ENCODE results near the gene SPSB2.
A peak's percentile ranks its signal among the peaks of the same experiment; 100 is the strongest.
"Not testable (repeated sequence)": the region's sequence is repeated elsewhere in the genome, so short reads cannot be mapped to it uniquely, and the experiment has no call there.

Gene SPSB2

GRCh38 chr12:6874015-6874368 is 889 bp upstream of the SPSB2 start:
- not testable (repeated sequence) for H2BK120ac ChIP-seq (ENCODE audit: low read depth, low read length); H2BK5ac ChIP-seq (ENCODE audit: low read length); H3K27me3 ChIP-seq (ENCODE audit: insufficient read depth, low read length, poor library complexity); H3K4ac ChIP-seq (ENCODE audit: low read depth, low read length); DNase-seq; H2BK15ac ChIP-seq (replicated peaks; ENCODE audit: low read depth); H2AK5ac ChIP-seq (ENCODE audit: low read length); H3K4me1 ChIP-seq (ENCODE audit: control insufficient read depth, low read depth, low read length); H4K8ac ChIP-seq (ENCODE audit: low read depth, low read length); H3K79me2 ChIP-seq (ENCODE audit: control insufficient read depth, insufficient read depth, low read length); H3K36me3 ChIP-seq (ENCODE audit: control insufficient read depth, insufficient read depth, low read length); H4K5ac ChIP-seq (ENCODE audit: low read length)
- peak overlapping the region; percentile 42 for H3K27ac ChIP-seq (ENCODE audit: low read depth, low read length)
- H3K56ac ChIP-seq (ENCODE audit: low read length), result peak overlapping the region; percentile 95
- peak overlapping the region; percentile 73 for H3K4me3 ChIP-seq (ENCODE audit: low read length)
- no CpG with 5 or more reads among the region's 9 CpGs for WGBS (ENCODE audit: extremely low coverage, insufficient coverage, low lambda C conversion rate)
- H3K18ac ChIP-seq (ENCODE audit: low read length), result peak overlapping the region; percentile 24
- H3K23ac ChIP-seq (ENCODE audit: low read length), result peak overlapping the region; percentile 2
- H3K79me1 ChIP-seq (ENCODE audit: low read length), result peaks cover 12% of the 10 kb centered on the region
- H3K9ac ChIP-seq (ENCODE audit: low read length), result peak overlapping the region; percentile 76
- peak overlapping the region; percentile 87 for H3K4me2 ChIP-seq (ENCODE audit: low read length)

- Histone ChIP-seq H4K5ac (ENCODE audit: low read length) (no peak overlapping the region), H2BK15ac (replicated peaks; ENCODE audit: low read depth) (no peak overlapping the region), H4K8ac (ENCODE audit: low read depth, low read length) (no peak overlapping the region), H2BK5ac (ENCODE audit: low read length) (peak overlapping the region; percentile 69), H3K4me3 (ENCODE audit: low read length) (peak overlapping the region; percentile 82), H3K4ac (ENCODE audit: low read depth, low read length) (peak overlapping the region; percentile 75), H3K23ac (ENCODE audit: low read length) (peak overlapping the region; percentile 69), H3K4me2 (ENCODE audit: low read length) (peak overlapping the region; percentile 81), H3K56ac (ENCODE audit: low read length) (peak overlapping the region; percentile 94), H2BK120ac (ENCODE audit: low read depth, low read length) (no peak overlapping the region), H3K36me3 (ENCODE audit: control insufficient read depth, insufficient read depth, low read length) (peaks cover 6% of the 10 kb centered on the region), H3K18ac (ENCODE audit: low read length) (peak overlapping the region; percentile 70), H2AK5ac (ENCODE audit: low read length) (no peak overlapping the region), H3K79me2 (ENCODE audit: control insufficient read depth, insufficient read depth, low read length) (peaks cover 19% of the 10 kb centered on the region), H3K27ac (ENCODE audit: low read depth, low read length) (peak overlapping the region; percentile 66), H3K9ac (ENCODE audit: low read length) (peak overlapping the region; percentile 98), H3K27me3 (ENCODE audit: insufficient read depth, low read length, poor library complexity) (no peaks in the 10 kb centered on the region), H3K79me1 (ENCODE audit: low read length) (peaks cover 16% of the 10 kb centered on the region), H3K4me1 (ENCODE audit: control insufficient read depth, low read depth, low read length) (peaks cover 1% of the 10 kb centered on the region)
- WGBS (ENCODE audit: extremely low coverage, insufficient coverage, low lambda C conversion rate), result no CpG with 5 or more reads among the region's 40 CpGs
- DNase-seq, result peak; percentile 86
Observed at GRCh38 chr12:6872073-6873048, 742 bp downstream of the SPSB2 start.

DNA sequence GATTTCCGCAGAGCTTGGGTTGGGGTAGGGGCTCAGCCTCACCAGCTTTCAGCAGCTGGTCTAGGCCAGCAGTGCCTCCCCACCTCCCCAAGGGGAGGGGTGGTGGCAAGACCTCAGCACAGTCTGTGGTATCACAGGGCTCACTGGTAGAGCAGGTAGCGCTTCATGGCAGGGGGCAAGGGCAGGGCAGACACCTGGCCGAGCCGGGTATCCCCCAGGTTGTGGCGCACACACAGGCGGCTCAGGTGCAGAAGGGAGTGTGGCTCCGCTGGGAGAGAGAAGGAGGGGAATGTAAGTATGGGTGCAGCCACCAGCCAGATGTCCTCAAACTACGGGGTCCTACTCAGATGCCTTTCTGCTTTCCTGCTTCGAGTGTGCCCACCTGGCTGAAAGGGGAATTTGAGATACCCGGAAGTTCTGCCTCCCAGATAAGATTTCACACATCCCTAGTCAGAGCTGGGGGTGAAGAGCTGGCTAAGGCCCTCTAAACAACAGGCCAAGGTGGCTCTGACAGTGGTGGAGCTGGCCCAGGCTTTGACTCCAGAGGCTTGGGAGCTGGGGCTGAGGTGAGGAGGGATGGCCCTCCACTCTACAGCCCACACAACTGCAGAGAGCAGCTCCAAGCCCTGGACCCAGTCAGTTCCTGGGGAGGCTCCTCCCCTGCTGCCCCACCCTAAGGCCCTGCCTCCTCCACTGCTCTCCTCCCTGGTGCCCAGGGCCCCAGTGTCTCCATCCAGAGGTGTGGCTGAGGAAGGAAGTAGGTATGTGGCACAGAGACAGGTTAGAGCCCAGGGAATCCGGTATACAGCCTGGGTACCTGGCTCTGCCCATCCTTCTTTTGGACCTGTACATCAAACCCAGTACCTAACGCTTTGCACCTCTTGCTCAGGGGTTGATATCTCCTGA is 1.8 kb downstream of the SPSB2 start:
- peaks cover 5% of the 10 kb centered on the region for H3K4me1 ChIP-seq (ENCODE audit: control insufficient read depth, low read depth, low read length)
- H2BK5ac ChIP-seq (ENCODE audit: low read length), result peak overlapping the region; percentile 43
- no peak overlapping the region for H3K18ac ChIP-seq (ENCODE audit: low read length)
- no peak overlapping the region for H3K27ac ChIP-seq (ENCODE audit: low read depth, low read length)
- peak overlapping the region; percentile 98 for H3K9ac ChIP-seq (ENCODE audit: low read length)
- H4K5ac ChIP-seq (ENCODE audit: low read length), result no peak overlapping the region
- peaks cover 19% of the 10 kb centered on the region for H3K79me2 ChIP-seq (ENCODE audit: control insufficient read depth, insufficient read depth, low read length)
- H3K56ac ChIP-seq (ENCODE audit: low read length), result peak overlapping the region; percentile 94
- H3K36me3 ChIP-seq (ENCODE audit: control insufficient read depth, insufficient read depth, low read length), result peaks cover 6% of the 10 kb centered on the region
- H3K27me3 ChIP-seq (ENCODE audit: insufficient read depth, low read length, poor library complexity), result no peaks in the 10 kb centered on the region
- H3K4me2 ChIP-seq (ENCODE audit: low read length), result peak overlapping the region; percentile 55
- H3K4ac ChIP-seq (ENCODE audit: low read depth, low read length), result no peak overlapping the region
- H3K4me3 ChIP-seq (ENCODE audit: low read length), result peak overlapping the region; percentile 72
- WGBS (ENCODE audit: extremely low coverage, insufficient coverage, low lambda C conversion rate), result no CpG with 5 or more reads among the region's 12 CpGs
- H3K23ac ChIP-seq (ENCODE audit: low read length), result no peak overlapping the region
- H3K79me1 ChIP-seq (ENCODE audit: low read length), result peaks cover 16% of the 10 kb centered on the region
- no peak overlapping the region for H2AK5ac ChIP-seq (ENCODE audit: low read length)
- H2BK120ac ChIP-seq (ENCODE audit: low read depth, low read length), result no peak overlapping the region
- no peak overlapping the region for H2BK15ac ChIP-seq (replicated peaks; ENCODE audit: low read depth)
- H4K8ac ChIP-seq (ENCODE audit: low read depth, low read length), result no peak overlapping the region
- DNase-seq, result peak; percentile 53

- not testable (repeated sequence) for H2BK15ac ChIP-seq (replicated peaks; ENCODE audit: low read depth); H3K36me3 ChIP-seq (ENCODE audit: control insufficient read depth, insufficient read depth, low read length); H3K4me2 ChIP-seq (ENCODE audit: low read length); H3K56ac ChIP-seq (ENCODE audit: low read length); H2BK5ac ChIP-seq (ENCODE audit: low read length); DNase-seq; H2AK5ac ChIP-seq (ENCODE audit: low read length); H3K23ac ChIP-seq (ENCODE audit: low read length); H3K27ac ChIP-seq (ENCODE audit: low read depth, low read length); H3K18ac ChIP-seq (ENCODE audit: low read length); H3K4me1 ChIP-seq (ENCODE audit: control insufficient read depth, low read depth, low read length); H3K4me3 ChIP-seq (ENCODE audit: low read length); H4K5ac ChIP-seq (ENCODE audit: low read length); H2BK120ac ChIP-seq (ENCODE audit: low read depth, low read length); H3K4ac ChIP-seq (ENCODE audit: low read depth, low read length); H3K27me3 ChIP-seq (ENCODE audit: insufficient read depth, low read length, poor library complexity); H4K8ac ChIP-seq (ENCODE audit: low read depth, low read length); H3K9ac ChIP-seq (ENCODE audit: low read length)
- peaks cover 16% of the 10 kb centered on the region for H3K79me1 ChIP-seq (ENCODE audit: low read length)
- no CpG with 5 or more reads among the region's 4 CpGs for WGBS (ENCODE audit: extremely low coverage, insufficient coverage, low lambda C conversion rate)
- H3K79me2 ChIP-seq (ENCODE audit: control insufficient read depth, insufficient read depth, low read length), result peaks cover 19% of the 10 kb centered on the region
Observed at GRCh38 chr12:6870304-6870703, 2.8 kb downstream of the SPSB2 start.

GRCh38 chr12:6869049-6870021 is 3.8 kb downstream of the SPSB2 start:
- Histone ChIP-seq H3K4ac (ENCODE audit: low read depth, low read length) (no peak overlapping the region), H3K4me3 (ENCODE audit: low read length) (peak overlapping the region; percentile 93), H3K4me1 (ENCODE audit: control insufficient read depth, low read depth, low read length) (peaks cover 5% of the 10 kb centered on the region), H2AK5ac (ENCODE audit: low read length) (no peak overlapping the region), H3K23ac (ENCODE audit: low read length) (no peak overlapping the region), H4K8ac (ENCODE audit: low read depth, low read length) (no peak overlapping the region), H4K5ac (ENCODE audit: low read length) (no peak overlapping the region), H3K18ac (ENCODE audit: low read length) (no peak overlapping the region), H3K9ac (ENCODE audit: low read length) (peak overlapping the region; percentile 100), H3K27ac (ENCODE audit: low read depth, low read length) (no peak overlapping the region), H3K36me3 (ENCODE audit: control insufficient read depth, insufficient read depth, low read length) (peaks cover 6% of the 10 kb centered on the region), H3K4me2 (ENCODE audit: low read length) (peak overlapping the region; percentile 99), H2BK15ac (replicated peaks; ENCODE audit: low read depth) (no peak overlapping the region), H3K56ac (ENCODE audit: low read length) (peak overlapping the region; percentile 97), H3K79me2 (ENCODE audit: control insufficient read depth, insufficient read depth, low read length) (peaks cover 19% of the 10 kb centered on the region), H2BK120ac (ENCODE audit: low read depth, low read length) (no peak overlapping the region), H3K79me1 (ENCODE audit: low read length) (peaks cover 15% of the 10 kb centered on the region), H3K27me3 (ENCODE audit: insufficient read depth, low read length, poor library complexity) (no peaks in the 10 kb centered on the region), H2BK5ac (ENCODE audit: low read length) (no peak overlapping the region)
- DNase-seq, result peak; percentile 97
- no CpG with 5 or more reads among the region's 12 CpGs for WGBS (ENCODE audit: extremely low coverage, insufficient coverage, low lambda C conversion rate)

Measured in mesendoderm (in vitro differentiated cells).